ENCODE measurements around the gene ACOXL.
"Not testable (repeated sequence)": the region's sequence is repeated elsewhere in the genome, so short reads cannot be mapped to it uniquely, and the experiment has no call there.

Gene ACOXL

DNA sequence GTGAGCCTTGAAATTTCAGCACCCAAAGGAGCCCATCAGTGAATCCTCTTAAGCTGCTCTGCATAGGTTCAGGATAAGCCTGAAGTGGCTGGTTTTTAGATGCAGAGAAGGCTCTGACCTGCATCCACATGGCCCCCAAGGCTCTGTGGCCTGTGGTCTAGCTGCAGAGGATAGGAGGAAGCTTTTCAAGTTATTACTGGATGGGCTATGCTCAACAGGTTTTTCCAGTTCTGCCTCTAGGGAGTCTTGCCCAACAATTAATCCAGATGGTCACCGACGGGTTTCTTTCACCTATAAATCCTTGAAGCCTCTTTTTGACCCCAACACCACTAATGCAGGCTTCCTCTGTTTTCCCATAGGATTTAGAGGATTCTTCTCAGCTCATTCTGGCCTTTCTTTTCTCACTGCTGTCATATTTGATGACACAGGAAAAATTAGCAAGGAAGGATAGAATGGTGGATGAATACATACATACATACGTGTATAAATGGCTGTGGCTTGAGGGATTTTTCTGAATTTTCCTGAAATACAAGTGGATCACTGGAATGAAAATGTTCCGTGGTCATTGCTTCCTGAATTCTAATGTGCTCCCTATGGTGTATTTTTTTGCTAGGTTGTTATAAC is 336.2 kb downstream of the ACOXL start:
- TF ChIP-seq, protein P1, sequence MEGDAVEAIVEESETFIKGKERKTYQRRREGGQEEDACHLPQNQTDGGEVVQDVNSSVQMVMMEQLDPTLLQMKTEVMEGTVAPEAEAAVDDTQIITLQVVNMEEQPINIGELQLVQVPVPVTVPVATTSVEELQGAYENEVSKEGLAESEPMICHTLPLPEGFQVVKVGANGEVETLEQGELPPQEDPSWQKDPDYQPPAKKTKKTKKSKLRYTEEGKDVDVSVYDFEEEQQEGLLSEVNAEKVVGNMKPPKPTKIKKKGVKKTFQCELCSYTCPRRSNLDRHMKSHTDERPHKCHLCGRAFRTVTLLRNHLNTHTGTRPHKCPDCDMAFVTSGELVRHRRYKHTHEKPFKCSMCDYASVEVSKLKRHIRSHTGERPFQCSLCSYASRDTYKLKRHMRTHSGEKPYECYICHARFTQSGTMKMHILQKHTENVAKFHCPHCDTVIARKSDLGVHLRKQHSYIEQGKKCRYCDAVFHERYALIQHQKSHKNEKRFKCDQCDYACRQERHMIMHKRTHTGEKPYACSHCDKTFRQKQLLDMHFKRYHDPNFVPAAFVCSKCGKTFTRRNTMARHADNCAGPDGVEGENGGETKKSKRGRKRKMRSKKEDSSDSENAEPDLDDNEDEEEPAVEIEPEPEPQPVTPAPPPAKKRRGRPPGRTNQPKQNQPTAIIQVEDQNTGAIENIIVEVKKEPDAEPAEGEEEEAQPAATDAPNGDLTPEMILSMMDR (IDR thresholded peaks at IDR 0.05; ENCODE audit: borderline replicate concordance, insufficient read depth, low read depth, low read length), result no peak
- H3K4me3 ChIP-seq (ENCODE audit: low read depth, low read length), result no peak overlapping the region

DNA sequence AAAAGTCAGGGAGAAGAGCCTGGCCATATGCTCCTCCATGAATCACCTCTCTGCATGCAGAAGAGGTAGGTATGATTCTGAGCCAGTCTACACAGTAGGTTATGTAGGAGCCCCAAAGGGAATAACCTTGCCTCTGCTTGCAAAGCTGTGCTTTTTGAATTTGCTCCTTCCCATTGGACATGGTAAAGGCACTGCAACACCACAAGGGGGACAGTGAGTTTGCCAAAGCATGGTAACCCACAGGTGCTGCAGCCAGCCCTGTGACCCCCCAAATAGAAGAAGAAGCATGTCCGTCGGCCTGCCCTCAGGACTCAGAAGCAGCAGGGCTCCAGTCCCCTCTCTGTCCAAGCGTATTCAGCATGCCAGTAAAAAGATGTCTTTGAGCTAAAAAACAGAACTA is 337.3 kb downstream of the ACOXL start:
- TF ChIP-seq, protein P1 (IDR thresholded peaks at IDR 0.05; ENCODE audit: borderline replicate concordance, insufficient read depth, low read depth, low read length), result peak; percentile 43; the same call in 1 of the 2 replicates
- H3K4me3 ChIP-seq (ENCODE audit: low read depth, low read length), result no peak overlapping the region

DNA sequence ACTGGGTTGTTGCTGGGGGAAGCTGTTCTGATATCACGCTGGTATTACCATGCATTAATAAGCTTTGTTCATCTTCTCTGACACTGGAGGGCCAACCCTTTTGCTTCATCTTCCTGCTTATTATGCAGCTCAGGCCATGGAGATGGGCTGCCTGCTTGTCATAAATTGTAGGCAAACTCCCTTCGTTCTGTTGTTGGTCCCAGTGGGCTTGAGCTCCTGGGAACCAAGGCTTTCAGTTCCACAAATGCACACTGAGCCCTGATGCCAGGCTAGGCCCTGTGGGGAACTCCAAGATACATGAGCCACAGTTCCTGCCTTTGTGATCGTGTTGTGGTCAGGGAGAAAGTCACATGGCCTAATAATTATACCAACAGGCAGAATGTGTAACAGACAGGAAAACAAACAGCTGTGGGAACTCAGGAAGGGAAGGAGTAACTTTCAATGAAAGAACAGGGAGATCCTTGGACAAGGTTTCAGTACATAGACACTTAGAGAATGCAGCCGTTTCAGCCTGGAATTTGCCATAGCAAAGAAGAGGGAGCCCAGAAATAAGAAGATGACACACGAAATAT is 339.3 kb downstream of the ACOXL start:
- no peak overlapping the region for H3K4me3 ChIP-seq (ENCODE audit: low read depth, low read length)
- TF ChIP-seq, protein P1 (IDR thresholded peaks at IDR 0.05; ENCODE audit: borderline replicate concordance, insufficient read depth, low read depth, low read length), result no peak

DNA sequence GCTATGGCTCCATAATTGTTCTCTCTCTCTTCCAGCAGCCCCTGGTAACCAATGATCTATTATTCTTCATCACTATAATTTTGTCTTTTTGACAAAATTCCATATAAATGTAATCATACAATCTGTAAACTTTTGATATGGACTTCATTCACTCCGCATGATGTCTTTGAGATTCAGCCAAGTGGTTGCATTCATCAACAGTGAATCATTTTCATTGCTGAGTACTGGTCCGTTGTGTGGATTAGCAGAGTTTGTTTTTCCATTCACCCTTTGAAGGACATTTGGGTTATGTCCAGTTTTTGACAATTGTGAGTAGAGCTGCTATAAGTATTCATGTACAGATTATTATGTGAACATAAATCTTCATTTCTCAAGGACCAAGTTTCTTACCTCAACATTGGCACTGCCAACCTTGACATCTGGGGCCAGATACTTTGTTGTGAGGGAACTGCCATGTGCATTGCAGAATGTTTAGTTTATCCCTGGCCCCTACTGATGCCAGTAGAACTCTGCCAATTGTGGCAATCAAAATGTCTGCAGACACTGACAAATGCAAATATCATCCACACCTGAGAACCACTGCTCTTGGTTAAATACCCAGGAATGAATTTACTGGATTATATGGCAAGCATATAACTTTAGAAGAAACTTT is 340.0 kb downstream of the ACOXL start:
- H3K4me3 ChIP-seq (ENCODE audit: low read depth, low read length), result no peak overlapping the region
- TF ChIP-seq, protein P1 (IDR thresholded peaks at IDR 0.05; ENCODE audit: borderline replicate concordance, insufficient read depth, low read depth, low read length), result no peak

DNA sequence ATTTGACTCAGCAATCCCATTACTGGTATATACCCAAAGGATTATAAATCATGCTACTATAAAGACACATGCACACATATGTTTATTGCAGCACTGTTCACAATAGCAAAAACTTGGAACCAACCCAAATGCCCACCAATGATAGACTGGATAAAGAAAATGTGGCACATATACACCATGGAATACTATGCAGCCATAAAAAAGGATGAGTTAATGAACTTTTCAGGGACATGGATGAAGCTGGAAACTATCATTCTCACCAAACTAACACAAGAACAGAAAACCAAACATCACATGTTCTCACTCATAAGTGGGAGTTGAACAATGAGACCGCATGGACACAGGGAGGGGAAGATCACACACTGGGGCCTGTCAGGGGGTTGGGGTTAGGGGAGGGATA is 350.3 kb downstream of the ACOXL start:
- H3K4me3 ChIP-seq (ENCODE audit: low read depth, low read length), result not testable (repeated sequence)

DNA sequence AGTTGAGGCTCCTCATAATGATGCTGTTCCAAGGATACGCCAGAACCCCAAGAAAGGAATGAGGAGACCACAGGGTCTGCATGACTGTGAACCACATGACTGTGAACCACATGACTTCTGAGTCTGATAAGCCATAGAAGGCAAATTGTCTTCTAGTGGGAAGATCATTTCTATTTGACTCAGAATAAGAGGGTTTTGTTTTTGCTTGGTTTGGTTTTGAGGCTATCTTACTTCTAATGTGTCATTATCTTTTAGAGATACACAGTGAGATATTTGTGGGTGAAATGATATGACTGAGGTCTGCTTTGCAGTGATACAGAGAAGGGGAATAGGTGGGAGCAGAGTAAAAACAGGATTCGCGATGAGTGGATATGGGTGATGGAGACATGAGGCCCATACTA is 359.4 kb downstream of the ACOXL start:
- H3K4me3 ChIP-seq (ENCODE audit: low read depth, low read length), result no peak overlapping the region

DNA sequence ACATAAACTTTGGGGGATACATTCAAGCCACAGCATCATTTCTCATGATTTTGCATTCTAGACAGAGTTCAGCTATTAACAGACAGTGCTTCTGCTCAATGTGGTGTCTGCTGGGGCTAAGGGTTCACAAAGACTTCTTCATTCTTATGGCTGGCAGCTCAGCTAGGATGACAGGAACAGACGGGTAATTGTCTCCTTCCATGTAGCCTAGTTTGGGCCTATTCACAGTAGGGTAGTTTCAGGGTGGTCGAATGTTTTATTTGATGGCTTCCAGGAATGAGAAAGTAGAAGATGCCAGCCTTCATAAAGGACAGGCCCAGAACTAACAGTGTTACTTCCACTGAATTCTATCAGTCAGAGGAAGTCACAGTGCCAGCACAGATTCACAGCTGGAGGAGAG is 362.3 kb downstream of the ACOXL start:
- TF ChIP-seq, protein P1 (IDR thresholded peaks at IDR 0.05; ENCODE audit: borderline replicate concordance, insufficient read depth, low read depth, low read length), result no peak
- no peak overlapping the region for H3K4me3 ChIP-seq (ENCODE audit: low read depth, low read length)

More for the DNA sequence above, 359.4 kb downstream of the ACOXL start:
- TF ChIP-seq, protein P1 (IDR thresholded peaks at IDR 0.05; ENCODE audit: borderline replicate concordance, insufficient read depth, low read depth, low read length), result no peak
